Pancreas (tissue), 10 donors: ENCODE results near the gene AOC2. TPM values are rescaled to one million over a fixed set of nuclear protein-coding genes. Genes with fewer than 3 reads are reported as not detected.
"Not testable (repeated sequence)": the region's sequence is repeated elsewhere in the genome, so short reads cannot be mapped to it uniquely, and the experiment has no call there.

Experiments used
- ATAC-seq, 4 donors: fragments of 200-7000 bp; cut with Tn5 transposase; one replicate each; pipeline versions ENCODE4 v1.8.0 to v1.9.1; 2020; ENCODE audit warnings: mild to moderate bottlenecking in 4 of 4, moderate library complexity in 4 of 4
- DNase-seq, 6 donors: peaks; one replicate each; pipeline ENCODE4 v3.0.0-alpha.2; 2020
- FAIRE-seq: peaks from 2 replicates; lab custom pipeline; 2012; peaks lifted over from hg19 to GRCh38; lab: Jason Lieb, UNC
- H3K27ac ChIP-seq, 4 donors: fragments of 200-600 bp; sonication (generic); 1 replicate in 3 of 4; 2 replicates in 1 of 4; pipeline versions ENCODE4 v1.5.0 to v1.8.0; 2020
- H3K27me3 ChIP-seq, 4 donors: fragments of 200-600 bp; one replicate each; pipeline ENCODE4 v1.8.0; 2021
- H3K36me3 ChIP-seq, 3 donors: fragments of 200-600 bp; sonication (generic) in 1 of 3; one replicate each; pipeline versions ENCODE4 v1.5.0 to v1.8.0; 2020 to 2021
- H3K4me1 ChIP-seq, 3 donors: fragments of 200-600 bp; one replicate each; pipeline ENCODE4 v1.8.0; 2021
- H3K4me3 ChIP-seq, 4 donors: fragments of 200-600 bp; sonication (generic) in 2 of 4; one replicate each; pipeline versions ENCODE4 v1.5.0 to v1.8.0; 2020 to 2021
- H3K9me3 ChIP-seq, 4 donors: fragments of 200-600 bp; one replicate each; pipeline ENCODE4 v1.8.0; 2021
- WGBS, 2 donors: extraction: QIAGEN DNeasy Blood & Tissue Kit; methylation state at CpG; one replicate each; pipeline ENCODE4 v1.1.7; 2013; 5-methylcytosine and 5-hydroxymethylcytosine counted together
- intact Hi-C, 3 donors: fragments of 100-400 bp; cut with DNase I; formaldehyde crosslinking; loops; one replicate each; pipeline versions ENCODE4 v1.11.1 to v1.14.2; 2022
- polyA plus RNA-seq, 2 donors: library from polyadenylated mRNA; stranded (reverse); fragments of 200-250 nt; gene quantifications; one replicate each; pipeline ENCODE4 v1.2.3, GENCODE V29; 2013
- total RNA-seq, 6 donors: library from RNA; stranded (reverse); fragmentation: NEBNext Ultra II Directional in 4 of 6; extraction: Animal tissue kit (Norgen Biotek cat#: 25700) in 4 of 6; gene quantifications; one replicate each; pipeline versions ENCODE4 v1.2.1 to v1.2.4, GENCODE V29; 2021 to 2023
- TF ChIP-seq, protein P1 (sequence below), 4 donors: fragments of 200-600 bp; sonication (generic) in 3 of 4; IDR thresholded peaks; one replicate each; pipeline versions ENCODE4 v1.5.0 to v1.8.0; 2021; ENCODE audit warnings: antibody characterized with exemption in 4 of 4
- donor health status: healthy with polysubstance abuse.
- donor health status: DM: no; HTN: no; CAD: no; lungs with moderate emphysema.
- donor health status: DM: no; HTN: no; CAD: no.
- donor health status: control.
- donor health status: control.
- donor health status: Bipolar disorder and iron deficiency.
- donor health status: DM: yes; HTN: yes; CAD: no.
- donor health status: DM: no; HTN: no; CAD: no.
- donor health status: DM: no; HTN: no; CAD: no.
- donor health status: DM: yes; HTN: yes; CAD: no.

The AOC2 gene
- total and polyA plus RNA-seq, 8 donors = 0.37 to 1.7 (median 0.63) TPM

DNA sequence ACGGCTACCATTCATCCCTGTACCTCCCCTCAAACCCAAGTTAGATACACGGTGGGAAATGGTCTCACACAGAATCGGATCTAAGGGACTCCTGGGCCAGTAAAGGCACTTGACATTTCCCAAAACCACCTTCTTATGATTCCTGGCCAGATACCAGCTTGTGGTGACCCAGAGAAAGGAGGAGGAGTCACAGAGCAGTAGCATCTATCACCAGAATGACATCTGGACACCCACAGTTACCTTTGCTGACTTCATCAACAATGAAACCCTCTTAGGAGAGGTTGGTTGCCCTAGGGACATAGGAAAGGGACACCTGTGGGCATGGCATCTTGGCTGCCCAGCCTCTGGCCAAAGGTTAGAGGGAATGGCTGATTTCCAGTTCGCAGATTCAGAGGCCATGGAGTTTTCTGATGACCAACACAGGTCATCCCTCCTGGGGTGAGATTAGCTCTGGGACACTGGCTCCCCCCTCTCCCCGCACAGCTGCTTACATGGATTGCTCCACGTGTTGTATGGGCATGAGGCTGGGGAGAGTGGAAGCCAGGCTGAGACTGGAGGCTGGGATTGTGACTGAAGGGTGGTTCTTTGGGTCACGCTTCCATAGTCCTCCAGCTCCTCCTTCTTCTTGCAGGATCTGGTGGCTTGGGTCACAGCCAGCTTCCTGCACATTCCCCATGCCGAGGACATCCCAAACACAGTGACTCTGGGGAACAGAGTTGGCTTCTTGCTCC, 5.2 kb downstream of the AOC2 start:
- DNase-seq = no peak
- Histone ChIP-seq H3K4me1 (no peaks in the 10 kb centered on the region), H3K4me3 (no peak overlapping the region), H3K36me3 (peaks cover 0 to 6% (median 3%) of the 10 kb centered on the region in 3 donors), H3K27me3 (no peaks in the 10 kb centered on the region), H3K9me3 (no peaks in the 10 kb centered on the region), H3K27ac (no peak overlapping the region)
- WGBS, 2 donors = 45 to 67% methylated on average over 8 of the region's 8 CpGs
- no peak for ATAC-seq
- intact Hi-C loops = loop anchor here in 2 of 3 donors (5.0 kb wide), 2 partner anchors 83 to 88 kb away; no protein-coding TSS in a partner anchor
- FAIRE-seq = no peak
- TF ChIP-seq, protein P1, sequence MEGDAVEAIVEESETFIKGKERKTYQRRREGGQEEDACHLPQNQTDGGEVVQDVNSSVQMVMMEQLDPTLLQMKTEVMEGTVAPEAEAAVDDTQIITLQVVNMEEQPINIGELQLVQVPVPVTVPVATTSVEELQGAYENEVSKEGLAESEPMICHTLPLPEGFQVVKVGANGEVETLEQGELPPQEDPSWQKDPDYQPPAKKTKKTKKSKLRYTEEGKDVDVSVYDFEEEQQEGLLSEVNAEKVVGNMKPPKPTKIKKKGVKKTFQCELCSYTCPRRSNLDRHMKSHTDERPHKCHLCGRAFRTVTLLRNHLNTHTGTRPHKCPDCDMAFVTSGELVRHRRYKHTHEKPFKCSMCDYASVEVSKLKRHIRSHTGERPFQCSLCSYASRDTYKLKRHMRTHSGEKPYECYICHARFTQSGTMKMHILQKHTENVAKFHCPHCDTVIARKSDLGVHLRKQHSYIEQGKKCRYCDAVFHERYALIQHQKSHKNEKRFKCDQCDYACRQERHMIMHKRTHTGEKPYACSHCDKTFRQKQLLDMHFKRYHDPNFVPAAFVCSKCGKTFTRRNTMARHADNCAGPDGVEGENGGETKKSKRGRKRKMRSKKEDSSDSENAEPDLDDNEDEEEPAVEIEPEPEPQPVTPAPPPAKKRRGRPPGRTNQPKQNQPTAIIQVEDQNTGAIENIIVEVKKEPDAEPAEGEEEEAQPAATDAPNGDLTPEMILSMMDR (IDR thresholded peaks at IDR 0.05) = no peak

DNA sequence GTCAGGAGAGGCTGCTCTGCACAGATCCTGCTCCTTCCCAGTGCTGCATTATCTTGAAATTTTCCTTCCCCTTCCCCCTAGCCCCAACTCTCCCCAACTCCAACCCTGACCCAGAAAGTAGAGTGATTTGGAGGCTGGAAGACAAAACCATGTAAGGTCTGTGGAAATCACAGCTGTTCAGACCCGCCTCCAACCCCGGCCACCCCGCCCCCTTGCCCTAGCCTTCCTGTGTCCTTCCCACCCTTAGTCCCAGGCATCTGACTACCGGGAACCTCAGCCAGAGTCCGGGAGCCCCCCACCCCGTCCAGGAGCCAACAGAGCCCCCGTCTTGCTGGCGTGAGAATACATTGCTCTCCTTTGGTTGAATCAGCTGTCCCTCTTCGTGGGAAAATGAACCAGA, 6.6 kb downstream of the AOC2 start, which contains the start of gene AOC3:
Gene AOC3 (plus strand): TSS at position 246 of the 400 bp plus-strand sequence. CDS start 145 bp downstream, at position 391.
- peak; percentile 27 to 52 (median 30) for ATAC-seq
- Histone ChIP-seq H3K9me3 (no peaks in the 10 kb centered on the region), H3K4me1 (no peaks in the 10 kb centered on the region), H3K27ac (no peak within 1 kb of the TSS), H3K4me3 (no peak within 1 kb of the TSS), H3K27me3 (no peaks in the 10 kb centered on the region), H3K36me3 (no peaks in the 10 kb centered on the region)
- TF ChIP-seq, protein P1 (IDR thresholded peaks at IDR 0.05) = no peak
- peak in 1 of 6 donors; percentile 53 for DNase-seq
- intact Hi-C loops = no loop called here
- WGBS, 2 donors = 37 to 38% methylated on average over 9 of the region's 9 CpGs
- FAIRE-seq = no peak

DNA sequence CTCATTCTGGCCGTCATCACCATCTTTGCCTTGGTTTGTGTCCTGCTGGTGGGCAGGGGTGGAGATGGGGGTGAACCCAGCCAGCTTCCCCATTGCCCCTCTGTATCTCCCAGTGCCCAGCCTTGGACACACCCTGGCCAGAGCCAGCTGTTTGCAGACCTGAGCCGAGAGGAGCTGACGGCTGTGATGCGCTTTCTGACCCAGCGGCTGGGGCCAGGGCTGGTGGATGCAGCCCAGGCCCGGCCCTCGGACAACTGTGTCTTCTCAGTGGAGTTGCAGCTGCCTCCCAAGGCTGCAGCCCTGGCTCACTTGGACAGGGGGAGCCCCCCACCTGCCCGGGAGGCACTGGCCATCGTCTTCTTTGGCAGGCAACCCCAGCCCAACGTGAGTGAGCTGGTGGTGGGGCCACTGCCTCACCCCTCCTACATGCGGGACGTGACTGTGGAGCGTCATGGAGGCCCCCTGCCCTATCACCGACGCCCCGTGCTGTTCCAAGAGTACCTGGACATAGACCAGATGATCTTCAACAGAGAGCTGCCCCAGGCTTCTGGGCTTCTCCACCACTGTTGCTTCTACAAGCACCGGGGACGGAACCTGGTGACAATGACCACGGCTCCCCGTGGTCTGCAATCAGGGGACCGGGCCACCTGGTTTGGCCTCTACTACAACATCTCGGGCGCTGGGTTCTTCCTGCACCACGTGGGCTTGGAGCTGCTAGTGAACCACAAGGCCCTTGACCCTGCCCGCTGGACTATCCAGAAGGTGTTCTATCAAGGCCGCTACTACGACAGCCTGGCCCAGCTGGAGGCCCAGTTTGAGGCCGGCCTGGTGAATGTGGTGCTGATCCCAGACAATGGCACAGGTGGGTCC, 7.2 kb downstream of the AOC2 start:
- H3K4me3 ChIP-seq, H3K9me3 ChIP-seq, intact Hi-C loops, H3K36me3 ChIP-seq, ATAC-seq, H3K27me3 ChIP-seq, H3K4me1 ChIP-seq, H3K27ac ChIP-seq, FAIRE-seq: not testable (repeated sequence)
- 82 to 88% methylated on average over 19 to 25 of the region's 28 CpGs for WGBS, 2 donors
- DNase-seq = peak in 1 of 6 donors; percentile 43

DNA sequence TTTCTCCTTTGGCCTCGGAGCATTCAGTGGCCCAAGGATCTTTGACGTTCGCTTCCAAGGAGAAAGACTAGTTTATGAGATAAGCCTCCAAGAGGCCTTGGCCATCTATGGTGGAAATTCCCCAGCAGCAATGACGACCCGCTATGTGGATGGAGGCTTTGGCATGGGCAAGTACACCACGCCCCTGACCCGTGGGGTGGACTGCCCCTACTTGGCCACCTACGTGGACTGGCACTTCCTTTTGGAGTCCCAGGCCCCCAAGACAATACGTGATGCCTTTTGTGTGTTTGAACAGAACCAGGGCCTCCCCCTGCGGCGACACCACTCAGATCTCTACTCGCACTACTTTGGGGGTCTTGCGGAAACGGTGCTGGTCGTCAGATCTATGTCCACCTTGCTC, 8.0 kb downstream of the AOC2 start:
- no peaks in the 10 kb centered on the region for H3K4me1 ChIP-seq
- DNase-seq (peak in 1 of 6 donors; percentile 34), ATAC-seq (no peak), FAIRE-seq (no peak)
- H3K4me3 ChIP-seq = no peak overlapping the region
- intact Hi-C loops = no loop called here
- no peak overlapping the region for H3K27ac ChIP-seq
- WGBS, 2 donors = 83 to 84% methylated on average over 15 of the region's 15 CpGs
- H3K36me3 ChIP-seq = no peaks in the 10 kb centered on the region
- H3K27me3 ChIP-seq = no peaks in the 10 kb centered on the region
- H3K9me3 ChIP-seq = no peaks in the 10 kb centered on the region
- TF ChIP-seq, protein P1 (IDR thresholded peaks at IDR 0.05) = no peak

DNA sequence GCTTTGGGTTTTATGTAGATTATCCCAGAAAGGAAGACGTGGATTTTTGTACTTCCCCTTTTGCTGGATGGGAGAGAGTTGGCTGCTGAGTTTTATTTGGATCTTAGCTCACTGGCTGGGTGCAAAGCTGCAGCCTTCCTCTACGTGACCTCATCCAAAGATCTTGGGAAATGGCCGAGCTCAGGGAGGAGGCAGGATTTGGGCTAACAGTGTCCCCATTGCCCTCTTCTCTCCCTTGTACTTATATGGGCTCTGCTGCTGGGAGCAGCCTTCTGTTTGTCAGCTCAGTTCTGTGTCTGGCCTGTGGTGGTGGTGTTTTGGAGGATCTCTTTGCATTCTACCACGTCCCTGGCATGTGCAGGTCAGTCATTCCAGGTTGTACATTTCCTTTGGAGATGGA, 8.6 kb downstream of the AOC2 start:
- no peaks in the 10 kb centered on the region for H3K9me3 ChIP-seq
- peak in 1 of 6 donors; percentile 19 for DNase-seq
- no peaks in the 10 kb centered on the region for H3K4me1 ChIP-seq
- no peaks in the 10 kb centered on the region for H3K27me3 ChIP-seq
- H3K27ac ChIP-seq = no peak overlapping the region
- FAIRE-seq = no peak
- TF ChIP-seq, protein P1 (IDR thresholded peaks at IDR 0.05) = no peak
- 72 to 73% methylated on average over 4 of the region's 4 CpGs for WGBS, 2 donors
- ATAC-seq = peak in 1 of 4 donors; percentile 8
- intact Hi-C loops = no loop called here
- H3K4me3 ChIP-seq = peak overlapping the region in 1 of 4 donors; percentile 10
- no peaks in the 10 kb centered on the region for H3K36me3 ChIP-seq
